ENCODE results near the gene MCM10.
A peak's percentile ranks its signal among the peaks of the same experiment; 100 is the strongest.

MCM10 gene

DNA sequence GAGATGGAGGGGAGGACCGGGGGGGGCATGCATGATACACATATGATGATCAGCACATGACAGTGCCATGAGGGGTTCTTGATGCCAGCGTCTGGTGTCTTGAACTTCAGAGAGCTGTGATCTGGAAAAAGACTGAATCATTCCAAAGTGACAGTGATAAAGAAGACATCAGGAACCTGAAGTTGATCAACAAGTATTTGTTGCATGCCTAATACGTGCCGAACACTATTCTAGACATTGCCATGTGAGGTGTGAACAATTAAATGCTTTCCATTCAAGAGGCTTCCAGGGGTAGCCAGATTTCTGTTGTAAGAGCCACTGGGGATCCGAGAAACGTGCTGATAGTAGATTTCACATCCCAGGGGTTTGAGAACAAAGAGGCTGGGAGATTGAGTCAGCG, 6.2 kb downstream of the MCM10 start:
- H3K36me3 ChIP-seq (ENCODE audit: control insufficient read depth, insufficient read depth, low read length), result peaks cover 2% of the 10 kb centered on the region
- H3K27me3 ChIP-seq (replicated peaks; ENCODE audit: control insufficient read depth, insufficient read depth, low read length), result no peaks in the 10 kb centered on the region
- H3K4me3 ChIP-seq (replicated peaks; ENCODE audit: low read depth, low read length), result no peak overlapping the region
- DNase-seq (ENCODE audit: extremely low read depth, insufficient read length), result no peak
- TF ChIP-seq CTCF (IDR thresholded peaks at IDR 0.05; ENCODE audit: insufficient read depth, low read length, poor library complexity, severe bottlenecking), result no peak

- Histone ChIP-seq H3K4me3 (replicated peaks; ENCODE audit: low read depth, low read length) (no peak overlapping the region), H3K27me3 (replicated peaks; ENCODE audit: control insufficient read depth, insufficient read depth, low read length) (no peaks in the 10 kb centered on the region), H3K36me3 (ENCODE audit: control insufficient read depth, insufficient read depth, low read length) (peaks cover 5% of the 10 kb centered on the region)
- no peak for TF ChIP-seq CTCF (IDR thresholded peaks at IDR 0.05; ENCODE audit: insufficient read depth, low read length, poor library complexity, severe bottlenecking)
- no peak for DNase-seq (ENCODE audit: extremely low read depth, insufficient read length)
Measured at GRCh38 chr10:13168781-13169180, 7.4 kb downstream of the MCM10 start.

GRCh38 chr10:13173616-13174015, 12.3 kb downstream of the MCM10 start:
- TF ChIP-seq CTCF (IDR thresholded peaks at IDR 0.05; ENCODE audit: insufficient read depth, low read length, poor library complexity, severe bottlenecking), result no peak
- Histone ChIP-seq H3K27me3 (replicated peaks; ENCODE audit: control insufficient read depth, insufficient read depth, low read length) (no peaks in the 10 kb centered on the region), H3K36me3 (ENCODE audit: control insufficient read depth, insufficient read depth, low read length) (peaks cover 5% of the 10 kb centered on the region), H3K4me3 (replicated peaks; ENCODE audit: low read depth, low read length) (no peak overlapping the region)
- no peak for DNase-seq (ENCODE audit: extremely low read depth, insufficient read length)

DNA sequence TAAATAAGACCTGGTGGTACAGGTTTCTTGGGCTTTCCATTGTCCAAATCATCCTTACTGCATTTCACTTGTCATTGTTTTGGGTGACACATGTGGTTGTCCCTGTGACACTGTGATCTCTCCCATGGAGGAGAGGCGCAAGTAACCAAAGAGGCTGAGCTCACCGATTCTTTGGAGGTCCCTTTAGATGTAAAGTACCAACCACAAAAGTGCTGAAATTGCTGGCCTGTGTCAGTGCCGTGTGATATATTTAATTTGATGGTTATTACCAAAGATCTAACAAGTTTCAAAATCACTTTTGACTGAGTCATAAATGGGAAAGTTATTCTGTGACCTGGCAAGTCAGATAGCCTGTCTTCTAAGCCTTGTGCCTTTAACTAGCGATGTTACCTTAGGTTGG, 19.4 kb downstream of the MCM10 start:
- Histone ChIP-seq H3K36me3 (ENCODE audit: control insufficient read depth, insufficient read depth, low read length) (peaks cover 3% of the 10 kb centered on the region; the same call in 1 of the 2 replicates), H3K4me3 (replicated peaks; ENCODE audit: low read depth, low read length) (no peak overlapping the region), H3K27me3 (replicated peaks; ENCODE audit: control insufficient read depth, insufficient read depth, low read length) (no peaks in the 10 kb centered on the region)
- TF ChIP-seq CTCF (IDR thresholded peaks at IDR 0.05; ENCODE audit: insufficient read depth, low read length, poor library complexity, severe bottlenecking), result no peak
- DNase-seq (ENCODE audit: extremely low read depth, insufficient read length), result peak; percentile 32

- DNase-seq (ENCODE audit: extremely low read depth, insufficient read length), result no peak
- peaks cover 4% of the 10 kb centered on the region; the same call in 1 of the 2 replicates for H3K36me3 ChIP-seq (ENCODE audit: control insufficient read depth, insufficient read depth, low read length)
- no peaks in the 10 kb centered on the region for H3K27me3 ChIP-seq (replicated peaks; ENCODE audit: control insufficient read depth, insufficient read depth, low read length)
- no peak overlapping the region for H3K4me3 ChIP-seq (replicated peaks; ENCODE audit: low read depth, low read length)
- TF ChIP-seq CTCF (IDR thresholded peaks at IDR 0.05; ENCODE audit: insufficient read depth, low read length, poor library complexity, severe bottlenecking), result no peak
Measured at GRCh38 chr10:13182424-13182823, 21.1 kb downstream of the MCM10 start.

GRCh38 chr10:13183625-13184024, 22.3 kb downstream of the MCM10 start:
- H3K4me3 ChIP-seq (replicated peaks; ENCODE audit: low read depth, low read length), result no peak overlapping the region
- no peaks in the 10 kb centered on the region for H3K27me3 ChIP-seq (replicated peaks; ENCODE audit: control insufficient read depth, insufficient read depth, low read length)
- peaks cover 6% of the 10 kb centered on the region for H3K36me3 ChIP-seq (ENCODE audit: control insufficient read depth, insufficient read depth, low read length)
- no peak for TF ChIP-seq CTCF (IDR thresholded peaks at IDR 0.05; ENCODE audit: insufficient read depth, low read length, poor library complexity, severe bottlenecking)
- peak; percentile 46 for DNase-seq (ENCODE audit: extremely low read depth, insufficient read length)
